Testis (tissue), 3 donors: ENCODE results near the gene MSL1. TPM values are rescaled to one million over a fixed set of nuclear protein-coding genes. Genes with fewer than 3 reads are reported as not detected.

ENCODE experiments used
- DNase-seq: peaks from one replicate; pipeline ENCODE4 v3.0.0-alpha.2; 2019
- H3K27ac ChIP-seq, 2 donors: fragments of 200-600 bp; sonication (generic); one replicate each; pipeline ENCODE4 v1.5.1; 2019
- H3K27me3 ChIP-seq: fragments of 200-600 bp; sonication (generic); one replicate; pipeline ENCODE4 v1.5.1; 2019
- H3K36me3 ChIP-seq: fragments of 200-600 bp; sonication (generic); one replicate; pipeline ENCODE4 v1.5.1; 2017; ENCODE audit warnings: low read depth; ENCODE audit errors: missing control alignments
- H3K4me1 ChIP-seq: fragments of 200-600 bp; sonication (generic); one replicate; pipeline ENCODE4 v1.5.1; 2019
- H3K4me3 ChIP-seq, 2 donors: fragments of 200-600 bp; sonication (generic); one replicate each; pipeline ENCODE4 v1.5.1; 2017 to 2019
- H3K9me3 ChIP-seq: fragments of 200-600 bp; sonication (generic); one replicate; pipeline ENCODE4 v1.5.1; 2017
- POLR2A ChIP-seq: fragments of 450-650 bp; IDR thresholded peaks from one replicate; pipeline ENCODE4 v1.6.1; 2017; ENCODE audit warnings: antibody characterized with exemption, mild to moderate bottlenecking, moderate library complexity
- WGBS, 2 donors: methylation state at CpG; one replicate each; pipeline ENCODE4 v1.1.5; 2018; 5-methylcytosine and 5-hydroxymethylcytosine counted together
- intact Hi-C: fragments of 100-400 bp; cut with DNase I; formaldehyde crosslinking; loops from one replicate; pipeline ENCODE4 v1.15.1; 2023; ENCODE audit warnings: low total_unique reads
- microRNA-seq, 2 donors: library from miRNA; unstranded; fragments of <30 nt; microRNA quantifications; one replicate each; pipeline ENCODE4, GENCODE V29; 2016; ENCODE audit warnings: borderline number of aligned reads in 2 of 2, borderline replicate concordance in 1 of 2
- polyA plus RNA-seq: library from polyadenylated mRNA; stranded (reverse); fragments of 350-450 nt; fragmentation: Illumina TruSeq; extraction: RNeasy Lipid Tissue Mini Kit (QIAGEN cat#74804); gene quantifications from one replicate; pipeline ENCODE4 v1.2.3, GENCODE V29; 2014; ENCODE audit warnings: low read depth, low replicate concordance; ENCODE audit not compliant: insufficient read depth
- total RNA-seq, 2 donors: library from RNA; depleted of rRNA; stranded (reverse); fragments of >200 nt; gene quantifications; one replicate each; pipeline ENCODE4 v1.2.3, GENCODE V29; 2016
- TF ChIP-seq, protein P1 (sequence below), 3 experiments: fragments of 450-650 bp in 2 of 3; fragments of 200-600 bp in 1 of 3; sonication (generic) in 1 of 3; IDR thresholded peaks; one replicate each; pipeline ENCODE4 v1.5.1; 2016 to 2019; ENCODE audit warnings: antibody characterized with exemption in 3 of 3, mild to moderate bottlenecking in 2 of 3, moderate library complexity in 1 of 3

MSL1 gene
- total and polyA plus RNA-seq, 3 donors from 2014 or later, result 129 to 161 (median 157) TPM

DNA sequence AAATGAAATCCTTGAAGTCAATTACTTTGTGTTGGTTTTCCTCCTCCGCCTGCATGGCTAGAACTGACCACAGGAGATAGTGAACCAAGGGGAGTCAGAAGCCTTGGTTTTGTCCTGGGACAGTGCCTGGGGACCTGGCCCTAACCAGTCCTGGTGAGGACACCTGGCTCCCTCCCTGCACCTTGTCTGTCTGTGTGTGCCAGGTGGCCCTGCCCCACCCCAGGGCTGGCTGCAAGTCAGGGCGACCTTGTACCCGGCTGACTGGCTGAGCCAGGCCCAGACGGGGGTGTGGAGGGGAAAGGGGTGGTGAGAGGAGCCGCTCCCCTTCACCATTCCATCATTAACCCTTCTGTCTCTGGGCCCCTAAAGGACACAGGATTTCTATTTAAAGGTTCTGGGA lies 58.9 kb downstream of the MSL1 start:
- intact Hi-C loops, result no loop called here
- no peak for DNase-seq
- Histone ChIP-seq H3K9me3 (no peaks in the 10 kb centered on the region), H3K27me3 (no peaks in the 10 kb centered on the region), H3K27ac (no peak overlapping the region), H3K4me1 (peaks cover 11% of the 10 kb centered on the region), H3K36me3 (no peaks in the 10 kb centered on the region), H3K4me3 (no peak overlapping the region)
- WGBS, 2 donors, result 50 to 73% methylated on average over 4 to 5 of the region's 5 CpGs
- TF ChIP-seq POLR2A, result no peak
- TF ChIP-seq, protein P1, sequence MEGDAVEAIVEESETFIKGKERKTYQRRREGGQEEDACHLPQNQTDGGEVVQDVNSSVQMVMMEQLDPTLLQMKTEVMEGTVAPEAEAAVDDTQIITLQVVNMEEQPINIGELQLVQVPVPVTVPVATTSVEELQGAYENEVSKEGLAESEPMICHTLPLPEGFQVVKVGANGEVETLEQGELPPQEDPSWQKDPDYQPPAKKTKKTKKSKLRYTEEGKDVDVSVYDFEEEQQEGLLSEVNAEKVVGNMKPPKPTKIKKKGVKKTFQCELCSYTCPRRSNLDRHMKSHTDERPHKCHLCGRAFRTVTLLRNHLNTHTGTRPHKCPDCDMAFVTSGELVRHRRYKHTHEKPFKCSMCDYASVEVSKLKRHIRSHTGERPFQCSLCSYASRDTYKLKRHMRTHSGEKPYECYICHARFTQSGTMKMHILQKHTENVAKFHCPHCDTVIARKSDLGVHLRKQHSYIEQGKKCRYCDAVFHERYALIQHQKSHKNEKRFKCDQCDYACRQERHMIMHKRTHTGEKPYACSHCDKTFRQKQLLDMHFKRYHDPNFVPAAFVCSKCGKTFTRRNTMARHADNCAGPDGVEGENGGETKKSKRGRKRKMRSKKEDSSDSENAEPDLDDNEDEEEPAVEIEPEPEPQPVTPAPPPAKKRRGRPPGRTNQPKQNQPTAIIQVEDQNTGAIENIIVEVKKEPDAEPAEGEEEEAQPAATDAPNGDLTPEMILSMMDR (IDR thresholded peaks at IDR 0.05), result no peak

DNA sequence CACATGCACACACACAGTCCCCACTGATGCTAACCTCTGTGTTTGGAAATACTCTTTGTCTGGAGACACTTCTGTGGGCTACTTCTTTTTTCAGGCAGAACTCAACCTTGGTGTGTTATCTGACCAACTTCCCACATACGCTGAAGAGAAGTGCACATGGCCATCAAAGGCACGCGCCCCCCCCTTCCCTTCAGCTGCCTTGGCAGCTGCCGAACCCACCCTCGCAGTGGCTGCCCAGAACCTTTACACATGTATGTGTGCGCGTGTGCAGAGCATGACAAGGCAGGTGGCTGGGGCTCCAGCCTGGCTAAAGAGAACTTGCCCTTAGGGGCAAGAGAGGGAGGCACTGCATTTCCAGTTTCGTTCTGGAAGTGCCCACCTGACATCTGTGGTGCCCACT lies 59.4 kb downstream of the MSL1 start:
- Histone ChIP-seq H3K4me3 (no peak overlapping the region), H3K36me3 (no peaks in the 10 kb centered on the region), H3K27me3 (no peaks in the 10 kb centered on the region), H3K27ac (no peak overlapping the region), H3K9me3 (no peaks in the 10 kb centered on the region), H3K4me1 (peaks cover 11% of the 10 kb centered on the region)
- intact Hi-C loops, result no loop called here
- no peak for TF ChIP-seq POLR2A
- TF ChIP-seq, protein P1 (IDR thresholded peaks at IDR 0.05), result no peak
- 66 to 78% methylated on average over 6 to 8 of the region's 8 CpGs for WGBS, 2 donors
- DNase-seq, result no peak

DNA sequence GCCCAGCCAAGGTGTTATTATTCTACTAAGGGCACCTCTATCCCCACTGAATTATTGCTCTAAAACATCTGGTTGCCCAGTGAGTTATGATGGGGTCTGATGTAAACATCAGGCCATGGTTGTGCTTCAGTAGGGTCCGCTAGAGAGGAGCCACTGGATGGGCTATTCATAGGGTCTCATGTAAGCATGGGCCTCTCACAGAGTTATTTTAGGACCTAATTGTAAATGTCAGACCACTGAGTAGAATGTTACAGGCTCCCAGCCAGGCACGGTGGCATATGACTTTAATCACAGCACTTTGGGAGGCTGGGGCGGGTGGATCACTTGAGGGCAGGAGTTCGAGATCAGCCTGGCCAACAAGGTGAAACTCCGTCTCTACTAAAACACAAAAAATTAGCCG lies 60.8 kb downstream of the MSL1 start:
- intact Hi-C loops, result no loop called here
- Histone ChIP-seq H3K4me3 (no peak overlapping the region), H3K4me1 (peaks cover 4% of the 10 kb centered on the region), H3K27me3 (no peaks in the 10 kb centered on the region), H3K36me3 (no peaks in the 10 kb centered on the region), H3K27ac (no peak overlapping the region), H3K9me3 (no peaks in the 10 kb centered on the region)
- WGBS, 2 donors, result 93 to 94% methylated on average over 6 of the region's 6 CpGs
- TF ChIP-seq POLR2A, result no peak
- TF ChIP-seq, protein P1 (IDR thresholded peaks at IDR 0.05), result no peak
- DNase-seq, result no peak

Small RNA genes within 50 kb of the gene (microRNA-seq; reads per million reads assigned to microRNA genes)
- 1.4 to 2.1 reads per million in 2 donors for gene MIR6866

Other genes with a start within 250 kb of the MSL1 start
- gene GSDMB, start 203.3 kb upstream of the MSL1 start, total RNA-seq, result 10 to 100 TPM; 14.2 to 21.7 TPM
- gene GSDMB, start 203.3 kb upstream of the MSL1 start, polyA plus RNA-seq, result 7.8 TPM
- 10 to 100 TPM; 79.0 to 99.7 TPM for gene ORMDL3, start 194.4 kb upstream of the MSL1 start, total RNA-seq
- gene ORMDL3, start 194.4 kb upstream of the MSL1 start, polyA plus RNA-seq, result 77.6 TPM
- under 1 TPM in 1 of 2 donors, not detected in 1; 0.47 TPM for gene LRRC3C, start 194.2 kb upstream of the MSL1 start, total RNA-seq
- gene LRRC3C, start 194.2 kb upstream of the MSL1 start, polyA plus RNA-seq, result 0.78 TPM
- under 1 TPM in 1 of 2 donors, not detected in 1; 0.37 TPM for gene GSDMA, start 159.0 kb upstream of the MSL1 start, total RNA-seq
- 0.34 TPM for gene GSDMA, start 159.0 kb upstream of the MSL1 start, polyA plus RNA-seq
- 100 to 1,000 TPM; 112 to 129 TPM for gene PSMD3, start 141.2 kb upstream of the MSL1 start, total RNA-seq
- 128 TPM for gene PSMD3, start 141.2 kb upstream of the MSL1 start, polyA plus RNA-seq
- gene CSF3, start 106.5 kb upstream of the MSL1 start, total RNA-seq, result 1 to 10 TPM; 2.4 to 3.6 TPM
- 0.80 TPM for gene CSF3, start 106.5 kb upstream of the MSL1 start, polyA plus RNA-seq
- 100 to 1,000 TPM; 151 to 172 TPM for gene MED24, start 67.6 kb upstream of the MSL1 start, total RNA-seq
- 127 TPM for gene MED24, start 67.6 kb upstream of the MSL1 start, polyA plus RNA-seq
- 10 to 100 TPM; 44.9 to 51.7 TPM for gene THRA, start 59.0 kb upstream of the MSL1 start, total RNA-seq
- 41.2 TPM for gene THRA, start 59.0 kb upstream of the MSL1 start, polyA plus RNA-seq
- gene NR1D1, start 21.4 kb upstream of the MSL1 start, total RNA-seq, result 10 to 100 TPM; 14.4 to 23.6 TPM
- 9.8 TPM for gene NR1D1, start 21.4 kb upstream of the MSL1 start, polyA plus RNA-seq
- 100 to 1,000 TPM; 123 to 132 TPM for gene CASC3, start 18.6 kb downstream of the MSL1 start, total RNA-seq
- 143 TPM for gene CASC3, start 18.6 kb downstream of the MSL1 start, polyA plus RNA-seq
- gene RAPGEFL1, start 55.5 kb downstream of the MSL1 start, total RNA-seq, result 10 to 100 TPM; 22.3 to 23.9 TPM
- 13.6 TPM for gene RAPGEFL1, start 55.5 kb downstream of the MSL1 start, polyA plus RNA-seq
- 10 to 100 TPM; 16.4 to 20.1 TPM for gene WIPF2, start 97.3 kb downstream of the MSL1 start, total RNA-seq
- 21.1 TPM for gene WIPF2, start 97.3 kb downstream of the MSL1 start, polyA plus RNA-seq
- gene CDC6, start 165.9 kb downstream of the MSL1 start, total RNA-seq, result 10 to 100 TPM; 12.4 to 22.8 TPM
- gene CDC6, start 165.9 kb downstream of the MSL1 start, polyA plus RNA-seq, result 14.7 TPM
- 10 to 100 TPM; 65.5 to 66.0 TPM for gene RARA, start 187.2 kb downstream of the MSL1 start, total RNA-seq
- gene RARA, start 187.2 kb downstream of the MSL1 start, polyA plus RNA-seq, result 49.8 TPM
- 1 to 10 TPM; 2.1 to 2.6 TPM for gene GJD3, start 242.8 kb downstream of the MSL1 start, total RNA-seq
- gene GJD3, start 242.8 kb downstream of the MSL1 start, polyA plus RNA-seq, result not detected